GM12878 (cell line): ENCODE data around the gene PEX26. TPM values are rescaled to one million over a fixed set of nuclear protein-coding genes. Genes with fewer than 3 reads are reported as not detected.
A peak's percentile ranks its signal among the peaks of the same experiment; 100 is the strongest.

ENCODE experiments used
- ATF7 ChIP-seq: fragments of 450-650 bp; IDR thresholded peaks from 2 replicates; pipeline ENCODE4 v1.6.1; 2016; ENCODE audit warnings: low read depth, mild to moderate bottlenecking
- BHLHE40 ChIP-seq, 2 experiments: fragments of 450-650 bp in 1 of 2; IDR thresholded peaks; 2 replicates each; pipeline ENCODE4 v1.6.1; 2011 to 2017; ENCODE audit warnings: low read depth in 2 of 2, borderline replicate concordance in 1 of 2, improper control_type of control experiment in 1 of 2, low read length in 1 of 2, mild to moderate bottlenecking in 1 of 2
- CBX5 ChIP-seq: sonication (generic); IDR thresholded peaks from 2 replicates; pipeline ENCODE4 v1.6.1; 2016; ENCODE audit warnings: low read depth, moderate library complexity, mild to moderate bottlenecking, inconsistent platforms
- CHD4 ChIP-seq: fragments of 200-600 bp; sonication (generic); IDR thresholded peaks from 2 replicates; pipeline ENCODE4 v1.6.1; 2016; ENCODE audit warnings: mild to moderate bottlenecking
- E2F4 ChIP-seq: IDR thresholded peaks from 2 replicates; pipeline ENCODE4 v1.6.1; 2012; ENCODE audit warnings: low read depth, low read length, improper control_type of control experiment
- EED ChIP-seq: sonication (generic); IDR thresholded peaks from 2 replicates; pipeline ENCODE4 v1.6.1; 2016; ENCODE audit warnings: antibody characterized with exemption, low read depth
- HDAC6 ChIP-seq: fragments of 200-600 bp; sonication (generic); IDR thresholded peaks from one replicate; pipeline ENCODE4 v1.8.0; 2017; ENCODE audit warnings: antibody characterized with exemption; ENCODE audit not compliant: unreplicated experiment
- HDGF ChIP-seq: fragments of 450-650 bp; IDR thresholded peaks from 2 replicates; pipeline ENCODE4 v1.6.1; 2016; ENCODE audit warnings: antibody characterized with exemption
- HSF1 ChIP-seq: fragments of 150-350 bp; IDR thresholded peaks from 2 replicates; pipeline ENCODE4 v1.6.1; 2014; ENCODE audit warnings: mild to moderate bottlenecking, low read depth, low read length
- MTA2 ChIP-seq: fragments of 450-650 bp; IDR thresholded peaks from 2 replicates; pipeline ENCODE4 v1.6.1; 2016; ENCODE audit warnings: low read depth, mild to moderate bottlenecking, moderate library complexity
- NFYA ChIP-seq: IDR thresholded peaks from 2 replicates; pipeline ENCODE4 v1.6.1; 2011; ENCODE audit warnings: low read depth, mild to moderate bottlenecking, low read length, improper control_type of control experiment, borderline replicate concordance
- NRF1 ChIP-seq: conservative IDR thresholded peaks from 2 replicates; pipeline ENCODE4 v1.6.1; 2011; ENCODE audit warnings: mild to moderate bottlenecking, low read depth, low read length, improper control_type of control experiment
- PBX3 ChIP-seq: IDR thresholded peaks from 2 replicates; pipeline ENCODE4 v1.6.1; 2011; ENCODE audit warnings: mild to moderate bottlenecking, low read depth, low read length, moderate library complexity; ENCODE audit not compliant: insufficient replicate concordance
- RAD21 ChIP-seq: IDR thresholded peaks from 2 replicates; pipeline ENCODE4 v1.6.1; 2011; ENCODE audit warnings: mild to moderate bottlenecking, low read depth, low read length, moderate library complexity; ENCODE audit not compliant: insufficient read depth
- RB1 ChIP-seq: fragments of 450-650 bp; formaldehyde crosslinking; IDR thresholded peaks from 2 replicates; pipeline ENCODE4 v1.6.1; 2017; ENCODE audit warnings: mild to moderate bottlenecking, borderline replicate concordance
- SMAD1 ChIP-seq: fragments of 450-650 bp; IDR thresholded peaks from 2 replicates; pipeline ENCODE4 v1.6.1; 2018; ENCODE audit warnings: mild to moderate bottlenecking, low read depth; ENCODE audit not compliant: partially characterized antibody
- SMAD5 ChIP-seq: IDR thresholded peaks from 2 replicates; pipeline ENCODE4 v1.6.1; 2016; ENCODE audit warnings: antibody characterized with exemption, low read depth
- SP1 ChIP-seq: IDR thresholded peaks from one replicate; pipeline ENCODE4 v1.6.1; 2011; ENCODE audit warnings: low read depth, low read length
- TCF3 ChIP-seq: IDR thresholded peaks from 2 replicates; pipeline ENCODE4 v1.6.1; 2012; ENCODE audit warnings: low read depth, mild to moderate bottlenecking, low read length, borderline replicate concordance; ENCODE audit not compliant: insufficient read depth
- ZNF24 ChIP-seq: fragments of 450-650 bp; IDR thresholded peaks from 2 replicates; pipeline ENCODE4 v1.6.1; 2017; ENCODE audit warnings: antibody characterized with exemption, mild to moderate bottlenecking
- polyA plus RNA-seq, 11 experiments: library from polyadenylated mRNA; depleted of rRNA in 4 of 11; unstranded in 6 of 11; stranded (reverse) in 5 of 11; fragments of >200 nt; fragmentation: Nextera tagmentation in 4 of 11; fragmentation: Illumina TruSeq in 1 of 11; extraction: Ambion mirVana in 4 of 11; extraction: Trizol in 1 of 11; gene quantifications; 1 replicate in 1 of 11; 2 replicates in 10 of 11; pipeline versions ENCODE4 v1.2.1 to v1.2.3, GENCODE V29; 2011 to 2016; ENCODE audit warnings: inconsistent platforms in 2 of 11, missing spikeins in 2 of 11, low read depth in 1 of 11
- total RNA-seq, 4 experiments: library from RNA; depleted of rRNA in 3 of 4; stranded (reverse); fragments of >200 nt in 3 of 4; fragmentation: Illumina TruSeq in 1 of 4; extraction: Trizol in 1 of 4; gene quantifications; 2 replicates each; pipeline versions ENCODE4 v1.2.1 to v1.2.3, GENCODE V29; 2013 to 2021
- TF ChIP-seq, protein P1 (sequence below): IDR thresholded peaks from 2 replicates; pipeline ENCODE4 v1.6.1; 2012; ENCODE audit warnings: low read depth, low read length, improper control_type of control experiment
- TF ChIP-seq, protein P2 (sequence below): IDR thresholded peaks from 2 replicates; pipeline ENCODE4 v1.6.1; 2011; ENCODE audit warnings: borderline replicate concordance, low read depth, mild to moderate bottlenecking, moderate library complexity, low read length; ENCODE audit not compliant: insufficient read depth, poor library complexity, severe bottlenecking

The PEX26 gene
- total and polyA plus RNA-seq, 10 of the 15 experiments (the other 5 are each of a cell fraction or from before 2014, with no cell fraction given) = 0.79 to 50.8 (median 22.4) TPM

GRCh38 chr22:18110194-18110953 is 32.6 kb downstream of the PEX26 start, which contains the start of gene TUBA8 (continued):
- TF ChIP-seq SMAD1 = no peak
- TF ChIP-seq, protein P1, sequence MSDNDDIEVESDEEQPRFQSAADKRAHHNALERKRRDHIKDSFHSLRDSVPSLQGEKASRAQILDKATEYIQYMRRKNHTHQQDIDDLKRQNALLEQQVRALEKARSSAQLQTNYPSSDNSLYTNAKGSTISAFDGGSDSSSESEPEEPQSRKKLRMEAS = peak; percentile 70; the same call in 1 of the 2 replicates
- 0 out of 2 replicates have a peak, but pooled peaks have one; percentile 8 for TF ChIP-seq RAD21
- no peak for TF ChIP-seq NRF1
- peak; percentile 91 to 92 for TF ChIP-seq BHLHE40 (IDR thresholded peaks at IDR 0.05; ENCODE audit: borderline replicate concordance in 1 of 2, low read depth in 2 of 2, low read length in 1 of 2)
- TF ChIP-seq E2F4 = no peak
- TF ChIP-seq HSF1 = no peak
- no peak for TF ChIP-seq ZNF24
- TF ChIP-seq, protein P2, sequence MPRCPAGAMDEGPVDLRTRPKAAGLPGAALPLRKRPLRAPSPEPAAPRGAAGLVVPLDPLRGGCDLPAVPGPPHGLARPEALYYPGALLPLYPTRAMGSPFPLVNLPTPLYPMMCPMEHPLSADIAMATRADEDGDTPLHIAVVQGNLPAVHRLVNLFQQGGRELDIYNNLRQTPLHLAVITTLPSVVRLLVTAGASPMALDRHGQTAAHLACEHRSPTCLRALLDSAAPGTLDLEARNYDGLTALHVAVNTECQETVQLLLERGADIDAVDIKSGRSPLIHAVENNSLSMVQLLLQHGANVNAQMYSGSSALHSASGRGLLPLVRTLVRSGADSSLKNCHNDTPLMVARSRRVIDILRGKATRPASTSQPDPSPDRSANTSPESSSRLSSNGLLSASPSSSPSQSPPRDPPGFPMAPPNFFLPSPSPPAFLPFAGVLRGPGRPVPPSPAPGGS = peak; percentile 10
- peak; percentile 41; the same call in 1 of the 2 replicates for TF ChIP-seq EED
- TF ChIP-seq SP1 = no peak
- TF ChIP-seq ATF7 = no peak
- 0 out of 2 replicates have a peak, but pooled peaks have one; percentile 28 for TF ChIP-seq CBX5
- TF ChIP-seq HDGF = no peak
- no peak for TF ChIP-seq CHD4
- no peak for TF ChIP-seq PBX3
- no peak for TF ChIP-seq NFYA
- TF ChIP-seq MTA2 = 0 out of 2 replicates have a peak, but pooled peaks have one; percentile 20
- peak; percentile 46; the same call in 1 of the 2 replicates for TF ChIP-seq TCF3
- TF ChIP-seq SMAD5 = no peak
- TF ChIP-seq HDAC6 = no peak
- TF ChIP-seq RB1 = no peak
